Liver (tissue), 9 donors: ENCODE data around the gene ST8SIA5. TPM values are rescaled to one million over a fixed set of nuclear protein-coding genes. Genes with fewer than 3 reads are reported as not detected.

Source experiments
- DNase-seq: peaks from one replicate; pipeline ENCODE4 v3.0.0-alpha.2; 2017; ENCODE audit warnings: low spot score
- H3K27ac ChIP-seq, 2 donors: one replicate each; pipeline ENCODE4 v1.7.0; 2013; ENCODE audit warnings: inconsistent platforms in 2 of 2, low read length in 2 of 2, control low read depth in 1 of 2, low read depth in 1 of 2, mild to moderate bottlenecking in 1 of 2
- H3K27me3 ChIP-seq, 4 donors: one replicate each; pipeline versions ENCODE4 v1.6.1 to v1.7.0; 2013; ENCODE audit warnings: low read length in 3 of 4, inconsistent platforms in 1 of 4, mild to moderate bottlenecking in 1 of 4, moderate library complexity in 1 of 4; ENCODE audit not compliant: control insufficient read depth in 4 of 4, insufficient read depth in 4 of 4
- H3K36me3 ChIP-seq, 4 donors: one replicate each; pipeline versions ENCODE4 v1.6.1 to v1.7.0; 2013; ENCODE audit warnings: low read length in 3 of 4, mild to moderate bottlenecking in 3 of 4, low read depth in 1 of 4, moderate library complexity in 1 of 4; ENCODE audit not compliant: control insufficient read depth in 4 of 4, insufficient read depth in 3 of 4
- H3K4me1 ChIP-seq, 4 donors: one replicate each; pipeline versions ENCODE4 v1.6.1 to v1.7.0; 2013; ENCODE audit warnings: low read length in 3 of 4, mild to moderate bottlenecking in 3 of 4, moderate library complexity in 1 of 4; ENCODE audit not compliant: control insufficient read depth in 4 of 4, insufficient read depth in 4 of 4
- H3K4me3 ChIP-seq, 3 donors: one replicate each; pipeline versions ENCODE4 v1.6.1 to v1.7.0; 2013; ENCODE audit warnings: low read length in 3 of 3, control low read depth in 1 of 3, low read depth in 1 of 3, mild to moderate bottlenecking in 1 of 3
- H3K9ac ChIP-seq, 2 donors: one replicate each; pipeline ENCODE4 v1.7.0; 2013; ENCODE audit warnings: low read length in 2 of 2, mild to moderate bottlenecking in 2 of 2, moderate library complexity in 2 of 2, control low read depth in 1 of 2, low read depth in 1 of 2
- H3K9me3 ChIP-seq, 4 donors: one replicate each; pipeline versions ENCODE4 v1.6.1 to v1.7.0; 2013; ENCODE audit warnings: low read length in 3 of 4; ENCODE audit not compliant: control insufficient read depth in 4 of 4
- CTCF ChIP-seq: fragments of 150-350 bp; IDR thresholded peaks from 2 replicates; pipeline ENCODE4 v1.5.1; 2017; ENCODE audit warnings: improper control_type of control experiment, low read depth, low read length; ENCODE audit not compliant: missing input control
- FOXA1 ChIP-seq: IDR thresholded peaks from 2 replicates; pipeline ENCODE4 v1.6.1; 2016; ENCODE audit warnings: antibody characterized with exemption
- FOXA2 ChIP-seq: IDR thresholded peaks from 2 replicates; pipeline ENCODE4 v1.6.1; 2016; ENCODE audit warnings: antibody characterized with exemption
- HNF4G ChIP-seq: IDR thresholded peaks from 2 replicates; pipeline ENCODE4 v1.6.1; 2016; ENCODE audit warnings: antibody characterized with exemption
- JUND ChIP-seq, 2 donors: IDR thresholded peaks; 2 replicates each; pipeline ENCODE4 v1.6.1; 2016; ENCODE audit warnings: antibody characterized with exemption in 2 of 2
- NR2F2 ChIP-seq: IDR thresholded peaks from 2 replicates; pipeline ENCODE4 v1.6.1; 2016; ENCODE audit warnings: antibody characterized with exemption
- RAD21 ChIP-seq, 2 donors: IDR thresholded peaks; 2 replicates each; pipeline ENCODE4 v1.6.1; 2016; ENCODE audit warnings: antibody characterized with exemption in 2 of 2, mild to moderate bottlenecking in 2 of 2
- SP1 ChIP-seq: IDR thresholded peaks from 2 replicates; pipeline ENCODE4 v1.6.1; 2018; ENCODE audit warnings: antibody characterized with exemption, mild to moderate bottlenecking
- YY1 ChIP-seq: IDR thresholded peaks from 2 replicates; pipeline ENCODE4 v1.6.1; 2016; ENCODE audit warnings: antibody characterized with exemption, mild to moderate bottlenecking
- WGBS: extraction: QIAGEN DNeasy Blood & Tissue Kit; methylation state at CpG from one replicate; pipeline ENCODE4 v1.1.7; 2013; 5-methylcytosine and 5-hydroxymethylcytosine counted together
- polyA plus RNA-seq, 2 donors: library from polyadenylated mRNA; stranded (reverse) in 1 of 2; unstranded in 1 of 2; fragments of 200-250 nt in 1 of 2; fragments of >200 nt in 1 of 2; fragmentation: Nextera tagmentation in 1 of 2; extraction: Ambion mirVana in 1 of 2; gene quantifications; one replicate each; pipeline versions ENCODE4 v1.2.1 to v1.2.3, GENCODE V29; 2013 to 2015
- total RNA-seq, 2 donors: library from RNA; depleted of rRNA; stranded (reverse); fragments of >200 nt; gene quantifications; one replicate each; pipeline ENCODE4 v1.2.3, GENCODE V29; 2014
- TF ChIP-seq, protein P1 (sequence below): IDR thresholded peaks from 2 replicates; pipeline ENCODE4 v1.6.1; 2016; ENCODE audit warnings: antibody characterized with exemption
- TF ChIP-seq, protein P2 (sequence below): IDR thresholded peaks from 2 replicates; pipeline ENCODE4 v1.6.1; 2016; ENCODE audit warnings: antibody characterized with exemption, mild to moderate bottlenecking
- TF ChIP-seq, protein P3 (sequence below): IDR thresholded peaks from 2 replicates; pipeline ENCODE4 v1.6.1; 2016; ENCODE audit warnings: antibody characterized with exemption
- donor health status: healthy.
- donor health status: healthy.
- donor health status: healthy.
- donor health status: healthy.
- donor health status: healthy.

Gene ST8SIA5
- total and polyA plus RNA-seq, 4 donors, result under 0.01 to 0.12 (median 0.05) TPM; not detected in 1

- WGBS, result 85% methylated on average over 8 of the region's 8 CpGs
- TF ChIP-seq FOXA2 (no peak), JUND (IDR thresholded peaks at IDR 0.05) (no peak), FOXA1 (no peak), YY1 (no peak)
- TF ChIP-seq, protein P1, sequence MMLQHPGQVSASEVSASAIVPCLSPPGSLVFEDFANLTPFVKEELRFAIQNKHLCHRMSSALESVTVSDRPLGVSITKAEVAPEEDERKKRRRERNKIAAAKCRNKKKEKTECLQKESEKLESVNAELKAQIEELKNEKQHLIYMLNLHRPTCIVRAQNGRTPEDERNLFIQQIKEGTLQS, result no peak
- TF ChIP-seq, protein P2, sequence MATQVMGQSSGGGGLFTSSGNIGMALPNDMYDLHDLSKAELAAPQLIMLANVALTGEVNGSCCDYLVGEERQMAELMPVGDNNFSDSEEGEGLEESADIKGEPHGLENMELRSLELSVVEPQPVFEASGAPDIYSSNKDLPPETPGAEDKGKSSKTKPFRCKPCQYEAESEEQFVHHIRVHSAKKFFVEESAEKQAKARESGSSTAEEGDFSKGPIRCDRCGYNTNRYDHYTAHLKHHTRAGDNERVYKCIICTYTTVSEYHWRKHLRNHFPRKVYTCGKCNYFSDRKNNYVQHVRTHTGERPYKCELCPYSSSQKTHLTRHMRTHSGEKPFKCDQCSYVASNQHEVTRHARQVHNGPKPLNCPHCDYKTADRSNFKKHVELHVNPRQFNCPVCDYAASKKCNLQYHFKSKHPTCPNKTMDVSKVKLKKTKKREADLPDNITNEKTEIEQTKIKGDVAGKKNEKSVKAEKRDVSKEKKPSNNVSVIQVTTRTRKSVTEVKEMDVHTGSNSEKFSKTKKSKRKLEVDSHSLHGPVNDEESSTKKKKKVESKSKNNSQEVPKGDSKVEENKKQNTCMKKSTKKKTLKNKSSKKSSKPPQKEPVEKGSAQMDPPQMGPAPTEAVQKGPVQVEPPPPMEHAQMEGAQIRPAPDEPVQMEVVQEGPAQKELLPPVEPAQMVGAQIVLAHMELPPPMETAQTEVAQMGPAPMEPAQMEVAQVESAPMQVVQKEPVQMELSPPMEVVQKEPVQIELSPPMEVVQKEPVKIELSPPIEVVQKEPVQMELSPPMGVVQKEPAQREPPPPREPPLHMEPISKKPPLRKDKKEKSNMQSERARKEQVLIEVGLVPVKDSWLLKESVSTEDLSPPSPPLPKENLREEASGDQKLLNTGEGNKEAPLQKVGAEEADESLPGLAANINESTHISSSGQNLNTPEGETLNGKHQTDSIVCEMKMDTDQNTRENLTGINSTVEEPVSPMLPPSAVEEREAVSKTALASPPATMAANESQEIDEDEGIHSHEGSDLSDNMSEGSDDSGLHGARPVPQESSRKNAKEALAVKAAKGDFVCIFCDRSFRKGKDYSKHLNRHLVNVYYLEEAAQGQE, result no peak
- no peak overlapping the region for H3K9ac ChIP-seq
- no peaks in the 10 kb centered on the region for H3K4me1 ChIP-seq
- no peak for DNase-seq
- H3K4me3 ChIP-seq, result no peak overlapping the region
- no peaks in the 10 kb centered on the region for H3K36me3 ChIP-seq
- no peaks in the 10 kb centered on the region for H3K27me3 ChIP-seq
- peaks cover 5 to 19% (median 13%) of the 10 kb centered on the region in 4 donors for H3K9me3 ChIP-seq
- no peak overlapping the region for H3K27ac ChIP-seq
These were observed 25.5 kb downstream of the ST8SIA5 start for GRCh38 chr18:46731316-46731715.

GRCh38 chr18:46728219-46728930, 28.5 kb downstream of the ST8SIA5 start:
- Histone ChIP-seq H3K9ac (no peak overlapping the region), H3K4me3 (no peak overlapping the region), H3K4me1 (no peaks in the 10 kb centered on the region), H3K27ac (no peak overlapping the region), H3K36me3 (no peaks in the 10 kb centered on the region), H3K9me3 (peaks cover 5 to 19% (median 13%) of the 10 kb centered on the region in 4 donors), H3K27me3 (no peaks in the 10 kb centered on the region)
- TF ChIP-seq FOXA1, result no peak
- TF ChIP-seq, protein P3, sequence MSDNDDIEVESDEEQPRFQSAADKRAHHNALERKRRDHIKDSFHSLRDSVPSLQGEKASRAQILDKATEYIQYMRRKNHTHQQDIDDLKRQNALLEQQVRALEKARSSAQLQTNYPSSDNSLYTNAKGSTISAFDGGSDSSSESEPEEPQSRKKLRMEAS, result no peak
- TF ChIP-seq, protein P1, result no peak
- no peak for TF ChIP-seq HNF4G
- no peak for TF ChIP-seq NR2F2
- 91% methylated on average over 6 of the region's 6 CpGs for WGBS
- no peak for DNase-seq

GRCh38 chr18:46727177-46727576, 29.7 kb downstream of the ST8SIA5 start:
- Histone ChIP-seq H3K4me3 (no peak overlapping the region), H3K36me3 (no peaks in the 10 kb centered on the region), H3K9me3 (peaks cover 5 to 19% (median 13%) of the 10 kb centered on the region in 4 donors), H3K27ac (no peak overlapping the region), H3K4me1 (no peaks in the 10 kb centered on the region), H3K9ac (no peak overlapping the region), H3K27me3 (no peaks in the 10 kb centered on the region)
- no peak for DNase-seq
- TF ChIP-seq, protein P1, result no peak
- TF ChIP-seq RAD21 (IDR thresholded peaks at IDR 0.05) (no peak), CTCF (no peak), FOXA2 (no peak), SP1 (no peak), NR2F2 (no peak)
- TF ChIP-seq, protein P3, result no peak
- 87% methylated on average over 1 of the region's 1 CpG for WGBS
